HS-5 (cell line): ENCODE data around the gene PCDHA6.
"Not testable (repeated sequence)": the region's sequence is repeated elsewhere in the genome, so short reads cannot be mapped to it uniquely, and the experiment has no call there.

ENCODE experiments used
- DNase-seq: peaks from one replicate; pipeline ENCODE4 v3.0.0-alpha.2; 2012; ENCODE audit warnings: low read depth

PCDHA6 gene

GRCh38 chr5:140822281-140822629 lies 5.5 kb upstream of the PCDHA6 start:
- no peak for DNase-seq

GRCh38 chr5:140822969-140823368 lies 4.8 kb upstream of the PCDHA6 start:
- not testable (repeated sequence) for DNase-seq

GRCh38 chr5:140823475-140823874 lies 4.3 kb upstream of the PCDHA6 start:
- no peak for DNase-seq

- no peak for DNase-seq
Measured at GRCh38 chr5:140828362-140828737, 590 bp downstream of the PCDHA6 start.

GRCh38 chr5:140829511-140830501 lies 2.0 kb downstream of the PCDHA6 start:
- not testable (repeated sequence) for DNase-seq

- DNase-seq, result no peak
Measured at GRCh38 chr5:140833993-140834392, 6.2 kb downstream of the PCDHA6 start, which contains the start of gene PCDHA7. PCDHA7 (plus strand) TSS chr5:140834269; CDS start chr5:140834384, 115 bp downstream.

- DNase-seq, result not testable (repeated sequence)
Measured at GRCh38 chr5:140834439-140835008, 6.8 kb downstream of the PCDHA6 start.

GRCh38 chr5:140835622-140836510 lies 8.1 kb downstream of the PCDHA6 start:
- DNase-seq, result no peak

- DNase-seq, result no peak
Measured at GRCh38 chr5:140840978-140841962, 13.5 kb downstream of the PCDHA6 start, which contains the start of gene PCDHA8. PCDHA8 (plus strand) TSS chr5:140841187; CDS start chr5:140841322, 135 bp downstream.

- no peak for DNase-seq
Measured at GRCh38 chr5:140842798-140843733, 15.3 kb downstream of the PCDHA6 start.

- not testable (repeated sequence) for DNase-seq
Measured at GRCh38 chr5:140848139-140849102, 20.7 kb downstream of the PCDHA6 start, which contains the start of gene PCDHA9. PCDHA9 (plus strand) TSS chr5:140848382; CDS start chr5:140848496, 114 bp downstream.

GRCh38 chr5:140849831-140850634 lies 22.3 kb downstream of the PCDHA6 start:
- not testable (repeated sequence) for DNase-seq

- DNase-seq, result no peak
Measured at GRCh38 chr5:140855772-140856674, 28.3 kb downstream of the PCDHA6 start, which contains the start of gene PCDHA10. PCDHA10 (plus strand) TSS chr5:140855897; CDS start chr5:140856049, 152 bp downstream.

GRCh38 chr5:140857177-140857986 lies 29.6 kb downstream of the PCDHA6 start:
- no peak for DNase-seq

- no peak for DNase-seq
Measured at GRCh38 chr5:140857987-140858240, 30.2 kb downstream of the PCDHA6 start.
